ENCODE measurements around the gene STARD4. TPM values are rescaled to one million over a fixed set of nuclear protein-coding genes. Genes with fewer than 3 reads are reported as not detected.

The STARD4 gene
- total RNA-seq: 1 to 10 TPM in 2 of 4 donors, under 1 TPM in 2; 0.49 to 2.7 (median 1.4) TPM

- Histone ChIP-seq H3K36me3 (no peaks in the 10 kb centered on the region), H3K27me3 (no peaks in the 10 kb centered on the region), H3K27ac (peak within 1 kb of the TSS; percentile 63 to 81 (median 74)), H3K4me3 (peak within 1 kb of the TSS; percentile 67 to 79 (median 68)), H3K4me1 (peaks cover 0 to 5% of the 10 kb centered on the region in 2 donors), H3K9me3 (no peaks in the 10 kb centered on the region)
- in situ Hi-C loops (cut with MboI; ENCODE audit: low sequenced_read_pairs in 4 of 4): no loop called here
- intact Hi-C loops (cut with DNase I; ENCODE audit: low total_unique reads): loop anchor here (2.0 kb wide), 1 partner anchor 38 kb away; no protein-coding TSS in a partner anchor
- DNase-seq (peak; percentile 79 to 86), ATAC-seq (peak; percentile 89 to 91)
- peak; percentile 48 to 76 for TF ChIP-seq POLR2A (IDR thresholded peaks at IDR 0.05)
- TF ChIP-seq CTCF (IDR thresholded peaks at IDR 0.05 in 4 of 5, conservative IDR thresholded peaks at IDR 0.05 in 1 of 5): no peak
These were observed at the start of gene STARD4 for GRCh38 chr5:111512375-111513130. Gene STARD4 (minus strand): TSS chr5:111512535. CDS start chr5:111507433, 5,102 bp downstream.

- no peak for TF ChIP-seq CTCF (IDR thresholded peaks at IDR 0.05 in 4 of 5, conservative IDR thresholded peaks at IDR 0.05 in 1 of 5)
- no peak for TF ChIP-seq POLR2A (IDR thresholded peaks at IDR 0.05)
- ATAC-seq (no peak), DNase-seq (no peak)
- Histone ChIP-seq H3K4me3 (no peak overlapping the region), H3K27me3 (no peaks in the 10 kb centered on the region), H3K36me3 (no peaks in the 10 kb centered on the region), H3K4me1 (peaks cover 0 to 4% of the 10 kb centered on the region in 2 donors), H3K27ac (no peak overlapping the region), H3K9me3 (no peaks in the 10 kb centered on the region)
- intact Hi-C loops (cut with DNase I; ENCODE audit: low total_unique reads): loop anchor here (10.0 kb wide), 1 partner anchor 125 kb away; no protein-coding TSS in a partner anchor
- in situ Hi-C loops (cut with MboI; ENCODE audit: low sequenced_read_pairs in 4 of 4): loop anchor here in 3 of 4 donors (10.0 kb wide), 3 partner anchors 195 to 585 kb away; partner anchors contain the start of gene NREP (in 1 of the 3)
These were observed 47.3 kb upstream of the STARD4 start for GRCh38 chr5:111559680-111560079.

GRCh38 chr5:111557686-111558085 is 45.4 kb upstream of the STARD4 start:
- ATAC-seq: no peak
- no peaks in the 10 kb centered on the region for H3K4me1 ChIP-seq
- in situ Hi-C loops (cut with MboI; ENCODE audit: low sequenced_read_pairs in 4 of 4) (loop anchor here in 3 of 4 donors (10.0 kb wide), 3 partner anchors 197 to 587 kb away; partner anchors contain the start of gene NREP (in 1 of the 3)), intact Hi-C loops (cut with DNase I; ENCODE audit: low total_unique reads) (loop anchor here (10.0 kb wide), 1 partner anchor 127 kb away; no protein-coding TSS in a partner anchor)
- no peak for TF ChIP-seq CTCF (IDR thresholded peaks at IDR 0.05 in 4 of 5, conservative IDR thresholded peaks at IDR 0.05 in 1 of 5)
- no peak for TF ChIP-seq POLR2A (IDR thresholded peaks at IDR 0.05)
- H3K9me3 ChIP-seq: no peaks in the 10 kb centered on the region
- DNase-seq: no peak
- no peak overlapping the region for H3K27ac ChIP-seq
- H3K27me3 ChIP-seq: no peaks in the 10 kb centered on the region
- no peak overlapping the region for H3K4me3 ChIP-seq
- no peaks in the 10 kb centered on the region for H3K36me3 ChIP-seq

GRCh38 chr5:111557111-111557510 is 44.8 kb upstream of the STARD4 start:
- no peak overlapping the region for H3K4me3 ChIP-seq
- H3K9me3 ChIP-seq: no peaks in the 10 kb centered on the region
- intact Hi-C loops (cut with DNase I; ENCODE audit: low total_unique reads): loop anchor here (10.0 kb wide), 1 partner anchor 128 kb away; no protein-coding TSS in a partner anchor
- in situ Hi-C loops (cut with MboI; ENCODE audit: low sequenced_read_pairs in 4 of 4): loop anchor here in 3 of 4 donors (10.0 kb wide), 3 partner anchors 198 to 588 kb away; partner anchors contain the start of gene NREP (in 1 of the 3)
- no peak overlapping the region for H3K27ac ChIP-seq
- TF ChIP-seq POLR2A (IDR thresholded peaks at IDR 0.05) (no peak), CTCF (IDR thresholded peaks at IDR 0.05 in 4 of 5, conservative IDR thresholded peaks at IDR 0.05 in 1 of 5) (no peak)
- H3K4me1 ChIP-seq: no peaks in the 10 kb centered on the region
- ATAC-seq (no peak), DNase-seq (no peak)
- H3K36me3 ChIP-seq: no peaks in the 10 kb centered on the region
- H3K27me3 ChIP-seq: no peaks in the 10 kb centered on the region

Data from gastrocnemius medialis (tissue), 4 donors.